Lower lobe of right lung (tissue), 2 donors: ENCODE measurements around the gene GUCY2C. TPM values are rescaled to one million over a fixed set of nuclear protein-coding genes. Genes with fewer than 3 reads are reported as not detected.
A peak's percentile ranks its signal among the peaks of the same experiment; 100 is the strongest.

Experiments
- ATAC-seq, 2 donors: fragments of 200-7000 bp; cut with Tn5 transposase; one replicate each; pipeline ENCODE4 v1.9.1; 2020 to 2022; ENCODE audit warnings: mild to moderate bottlenecking in 2 of 2, moderate library complexity in 2 of 2
- DNase-seq: peaks from one replicate; pipeline ENCODE4 v3.0.0-alpha.2; 2020
- H3K27ac ChIP-seq: fragments of 200-600 bp; one replicate; pipeline ENCODE4 v1.8.0; 2022
- H3K27me3 ChIP-seq: fragments of 200-600 bp; one replicate; pipeline ENCODE4 v1.8.0; 2022; ENCODE audit warnings: low read depth
- H3K36me3 ChIP-seq: fragments of 200-600 bp; one replicate; pipeline ENCODE4 v1.8.0; 2022; ENCODE audit warnings: mild to moderate bottlenecking
- H3K4me1 ChIP-seq: fragments of 200-600 bp; one replicate; pipeline ENCODE4 v1.8.0; 2022
- H3K4me3 ChIP-seq: fragments of 200-600 bp; one replicate; pipeline ENCODE4 v1.8.0; 2022; ENCODE audit warnings: mild to moderate bottlenecking
- H3K9me3 ChIP-seq: fragments of 200-600 bp; one replicate; pipeline ENCODE4 v1.8.0; 2022
- intact Hi-C: fragments of 100-400 bp; cut with DNase I; formaldehyde crosslinking; loops from one replicate; pipeline ENCODE4 v1.11.0; 2022
- total RNA-seq: library from RNA; stranded (reverse); fragmentation: NEBNext Ultra II Directional; extraction: Animal tissue kit (Norgen Biotek cat#: 25700); gene quantifications from one replicate; pipeline ENCODE4 v1.2.1, GENCODE V29; 2021
- TF ChIP-seq, protein P1 (sequence below): fragments of 200-600 bp; IDR thresholded peaks from one replicate; pipeline ENCODE4 v1.8.0; 2022; ENCODE audit warnings: antibody characterized with exemption, mild to moderate bottlenecking
- donor health status: DM: no; HTN: yes; CAD: no; lungs with severe emphysema.

The GUCY2C gene
- total RNA-seq, 1 donor from 2014 or later, result not detected

DNA sequence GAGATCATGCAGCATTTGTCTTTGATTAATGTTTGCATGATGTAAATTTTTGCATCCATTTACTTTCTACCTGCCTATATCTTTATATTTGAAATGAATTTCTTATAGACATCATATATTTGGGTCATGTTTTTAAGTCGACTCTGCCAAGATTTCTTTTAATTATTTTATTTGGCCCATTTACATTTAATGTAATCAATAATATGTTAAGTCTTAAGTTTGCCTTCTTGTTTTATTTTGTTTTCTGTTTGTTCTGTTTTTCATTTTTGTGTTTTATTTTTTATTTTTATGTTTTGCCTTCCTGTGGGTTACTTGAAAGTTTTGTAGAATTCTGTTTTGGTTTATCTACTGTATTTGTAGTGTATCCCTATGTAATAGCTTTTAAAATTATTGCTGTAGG is 33.2 kb upstream of the GUCY2C start:
- H3K27ac ChIP-seq, result no peak overlapping the region
- ATAC-seq (no peak), DNase-seq (no peak)
- intact Hi-C loops, result no loop called here
- TF ChIP-seq, protein P1, sequence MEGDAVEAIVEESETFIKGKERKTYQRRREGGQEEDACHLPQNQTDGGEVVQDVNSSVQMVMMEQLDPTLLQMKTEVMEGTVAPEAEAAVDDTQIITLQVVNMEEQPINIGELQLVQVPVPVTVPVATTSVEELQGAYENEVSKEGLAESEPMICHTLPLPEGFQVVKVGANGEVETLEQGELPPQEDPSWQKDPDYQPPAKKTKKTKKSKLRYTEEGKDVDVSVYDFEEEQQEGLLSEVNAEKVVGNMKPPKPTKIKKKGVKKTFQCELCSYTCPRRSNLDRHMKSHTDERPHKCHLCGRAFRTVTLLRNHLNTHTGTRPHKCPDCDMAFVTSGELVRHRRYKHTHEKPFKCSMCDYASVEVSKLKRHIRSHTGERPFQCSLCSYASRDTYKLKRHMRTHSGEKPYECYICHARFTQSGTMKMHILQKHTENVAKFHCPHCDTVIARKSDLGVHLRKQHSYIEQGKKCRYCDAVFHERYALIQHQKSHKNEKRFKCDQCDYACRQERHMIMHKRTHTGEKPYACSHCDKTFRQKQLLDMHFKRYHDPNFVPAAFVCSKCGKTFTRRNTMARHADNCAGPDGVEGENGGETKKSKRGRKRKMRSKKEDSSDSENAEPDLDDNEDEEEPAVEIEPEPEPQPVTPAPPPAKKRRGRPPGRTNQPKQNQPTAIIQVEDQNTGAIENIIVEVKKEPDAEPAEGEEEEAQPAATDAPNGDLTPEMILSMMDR, result no peak
- H3K4me3 ChIP-seq, result no peak overlapping the region
- H3K36me3 ChIP-seq, result no peaks in the 10 kb centered on the region
- no peaks in the 10 kb centered on the region for H3K27me3 ChIP-seq
- H3K9me3 ChIP-seq, result peaks cover 4% of the 10 kb centered on the region
- H3K4me1 ChIP-seq, result no peaks in the 10 kb centered on the region

DNA sequence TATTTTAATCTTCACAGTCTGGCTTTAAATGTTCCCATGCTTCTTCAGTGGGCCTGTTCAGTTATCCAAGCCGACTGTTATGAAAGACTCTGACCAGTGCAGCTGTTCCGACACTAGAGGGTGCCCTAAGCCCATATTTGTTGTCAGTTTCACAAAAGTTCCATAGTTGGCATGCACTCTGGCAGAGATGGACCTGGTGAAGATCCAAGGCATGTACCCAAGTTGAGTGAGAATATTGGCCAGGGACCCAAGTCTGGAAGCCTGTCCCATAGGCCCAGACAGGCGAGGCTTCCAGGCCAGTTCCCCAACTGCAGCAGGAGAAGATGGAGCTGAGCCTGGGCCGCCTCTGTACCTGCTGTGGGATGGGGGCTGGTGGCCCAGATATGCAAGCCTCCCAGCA is 27.4 kb upstream of the GUCY2C start:
- H3K27me3 ChIP-seq, result no peaks in the 10 kb centered on the region
- H3K9me3 ChIP-seq, result no peaks in the 10 kb centered on the region
- no peaks in the 10 kb centered on the region for H3K36me3 ChIP-seq
- no peak overlapping the region for H3K27ac ChIP-seq
- no peak overlapping the region for H3K4me3 ChIP-seq
- intact Hi-C loops, result no loop called here
- DNase-seq, result no peak
- TF ChIP-seq, protein P1, result peak; percentile 72
- ATAC-seq, result peak; percentile 81 to 85
- no peaks in the 10 kb centered on the region for H3K4me1 ChIP-seq

DNA sequence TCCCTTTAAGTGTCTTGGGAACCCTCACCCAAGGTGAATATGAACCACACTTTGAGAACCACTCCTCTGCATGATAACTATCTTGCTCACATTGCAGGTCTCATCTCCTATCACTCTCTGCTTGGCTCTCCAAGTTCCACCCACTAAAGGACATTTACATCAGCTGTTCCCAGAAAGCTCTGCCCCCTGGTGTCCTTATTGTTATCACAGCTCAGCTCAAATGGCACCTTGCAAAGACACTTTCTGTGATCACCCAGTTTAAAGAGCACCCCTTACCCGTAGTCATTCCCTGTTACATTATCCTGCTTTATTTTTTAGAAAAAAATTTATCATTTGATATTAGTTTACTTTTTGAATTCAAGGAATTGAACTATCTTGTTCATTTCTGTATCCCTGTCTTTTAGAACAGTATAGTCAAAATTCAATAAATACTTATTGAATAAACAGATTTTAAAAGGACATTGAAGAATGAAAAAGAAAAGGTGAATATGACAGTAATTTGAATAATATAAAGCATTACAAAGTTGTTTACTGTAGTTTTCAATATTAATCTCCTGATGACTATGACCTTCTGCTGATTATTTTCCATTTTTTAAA is 20.5 kb upstream of the GUCY2C start:
- H3K4me3 ChIP-seq, result no peak overlapping the region
- ATAC-seq, result peak; percentile 44 to 52
- no peak for DNase-seq
- H3K9me3 ChIP-seq, result no peaks in the 10 kb centered on the region
- no peaks in the 10 kb centered on the region for H3K4me1 ChIP-seq
- intact Hi-C loops, result no loop called here
- H3K27ac ChIP-seq, result no peak overlapping the region
- no peaks in the 10 kb centered on the region for H3K36me3 ChIP-seq
- TF ChIP-seq, protein P1, result peak; percentile 58
- no peaks in the 10 kb centered on the region for H3K27me3 ChIP-seq

DNA sequence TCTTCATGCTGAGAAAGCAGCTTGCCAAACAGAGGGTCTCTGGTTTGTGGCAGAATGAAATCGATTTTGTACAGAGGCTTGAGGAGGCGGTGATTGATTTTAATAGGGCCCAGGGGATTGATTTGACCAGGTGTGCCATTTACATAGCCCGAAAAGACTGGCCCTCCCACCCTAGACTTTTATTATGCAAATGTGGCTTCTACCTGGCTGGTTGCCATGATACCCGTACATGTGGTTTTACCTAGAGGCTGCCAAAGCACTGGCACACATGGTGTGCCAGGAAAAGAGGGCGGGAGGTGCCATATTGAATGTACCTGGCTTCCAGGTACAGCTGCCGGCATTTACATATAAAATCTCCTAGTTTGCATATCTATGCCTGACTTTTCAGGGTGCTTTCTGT is 18.0 kb upstream of the GUCY2C start:
- H3K27me3 ChIP-seq, result no peaks in the 10 kb centered on the region
- DNase-seq (no peak), ATAC-seq (no peak)
- H3K27ac ChIP-seq, result no peak overlapping the region
- no peaks in the 10 kb centered on the region for H3K36me3 ChIP-seq
- H3K4me3 ChIP-seq, result no peak overlapping the region
- TF ChIP-seq, protein P1, result no peak
- intact Hi-C loops, result no loop called here
- H3K4me1 ChIP-seq, result no peaks in the 10 kb centered on the region
- H3K9me3 ChIP-seq, result no peaks in the 10 kb centered on the region

DNA sequence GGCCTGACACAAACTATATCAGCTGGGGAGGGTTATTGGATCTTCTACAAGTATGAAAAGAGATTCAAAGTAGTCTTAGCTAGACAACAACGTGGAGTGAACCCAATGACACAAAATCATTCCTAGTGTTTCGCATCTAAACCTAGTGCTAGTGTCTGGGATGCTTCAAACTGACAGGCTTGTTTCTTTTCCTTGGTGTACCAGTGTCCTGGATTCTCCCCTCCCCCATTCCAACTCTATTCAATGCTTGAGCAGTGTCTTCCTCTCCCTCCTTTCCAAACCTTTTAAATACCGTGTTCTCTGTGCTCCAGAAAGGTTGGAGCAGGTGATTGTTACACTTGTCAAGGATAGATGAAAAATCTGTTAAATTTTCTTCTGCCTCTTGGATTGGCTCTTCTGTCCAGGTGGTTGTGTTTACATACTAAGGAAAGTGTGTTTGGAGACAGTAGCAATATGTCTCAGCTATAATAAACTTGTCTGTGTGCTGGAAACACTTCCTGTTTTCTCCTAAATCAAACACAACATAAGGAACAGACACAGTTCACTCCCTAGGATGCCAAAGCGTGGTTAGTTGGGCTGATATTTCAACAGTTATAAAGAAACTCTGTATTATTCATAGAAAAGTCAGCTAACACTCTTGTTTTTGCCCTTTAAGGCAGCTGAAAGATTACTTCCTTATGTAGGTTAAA is 14.4 kb upstream of the GUCY2C start:
- intact Hi-C loops, result no loop called here
- no peaks in the 10 kb centered on the region for H3K4me1 ChIP-seq
- TF ChIP-seq, protein P1, result no peak
- DNase-seq (no peak), ATAC-seq (no peak)
- H3K27me3 ChIP-seq, result no peaks in the 10 kb centered on the region
- no peaks in the 10 kb centered on the region for H3K9me3 ChIP-seq
- H3K36me3 ChIP-seq, result no peaks in the 10 kb centered on the region
- H3K27ac ChIP-seq, result no peak overlapping the region
- H3K4me3 ChIP-seq, result no peak overlapping the region
